HL-60 (cell line): ENCODE measurements around the gene PARVB.

Experiments
- DNase-seq, 2 experiments: peaks; one replicate each; pipeline ENCODE4 v3.0.0-alpha.2; 2010 to 2020; ENCODE audit warnings: low read depth in 1 of 2, low spot score in 1 of 2
- H3K27ac ChIP-seq: fragments of 250-450 bp; sonication (Bioruptor Pico); replicated peaks from 2 replicates; pipeline ENCODE4 v1.5.1; 2020; ENCODE audit warnings: mild to moderate bottlenecking, moderate library complexity
- H3K27me3 ChIP-seq: fragments of 250-450 bp; sonication (Bioruptor Pico); 2 replicates; pipeline ENCODE4 v1.5.1; 2021; ENCODE audit warnings: mild to moderate bottlenecking, moderate library complexity; ENCODE audit not compliant: insufficient read depth, poor library complexity, severe bottlenecking
- H3K4me3 ChIP-seq: replicated peaks from 2 replicates; pipeline ENCODE4 v1.5.1; 2011; ENCODE audit warnings: mild to moderate bottlenecking, control low read depth, low read length; ENCODE audit not compliant: insufficient read depth
- CTCF ChIP-seq: IDR thresholded peaks from one replicate; pipeline ENCODE4 v1.5.1; 2011; ENCODE audit warnings: low read length, control low read depth, inconsistent platforms; ENCODE audit not compliant: insufficient read depth
- GABPA ChIP-seq: IDR thresholded peaks from 2 replicates; pipeline ENCODE4 v1.6.1; 2012; ENCODE audit warnings: low read depth
- POLR2AphosphoS5 ChIP-seq: IDR thresholded peaks from 2 replicates; pipeline ENCODE4 v1.6.1; 2012; ENCODE audit warnings: low read depth
- REST ChIP-seq: IDR thresholded peaks from 2 replicates; pipeline ENCODE4 v1.6.1; 2012; ENCODE audit warnings: low read depth; ENCODE audit not compliant: insufficient replicate concordance
- SPI1 ChIP-seq: IDR thresholded peaks from 2 replicates; pipeline ENCODE4 v1.6.1; 2012; ENCODE audit warnings: low read depth, mild to moderate bottlenecking, borderline replicate concordance

The PARVB gene

GRCh38 chr22:44098966-44099530 is 74.9 kb downstream of the PARVB start:
- H3K27ac ChIP-seq, result peak overlapping the region; percentile 59
- H3K4me3 ChIP-seq, result no peak overlapping the region
- H3K27me3 ChIP-seq, result no peaks in the 10 kb centered on the region
- no peak for DNase-seq
- no peak for TF ChIP-seq POLR2AphosphoS5
- TF ChIP-seq REST, result no peak
- no peak for TF ChIP-seq CTCF
- no peak for TF ChIP-seq SPI1

- Histone ChIP-seq H3K4me3 (no peak overlapping the region), H3K27me3 (no peaks in the 10 kb centered on the region), H3K27ac (no peak overlapping the region)
- no peak for DNase-seq
- TF ChIP-seq SPI1, result no peak
- TF ChIP-seq REST, result no peak
Measured at GRCh38 chr22:44099696-44100095, 75.6 kb downstream of the PARVB start.

- Histone ChIP-seq H3K4me3 (no peak overlapping the region), H3K27me3 (no peaks in the 10 kb centered on the region), H3K27ac (no peak overlapping the region)
- DNase-seq, result no peak
- TF ChIP-seq SPI1, result no peak
- TF ChIP-seq CTCF, result no peak
- no peak for TF ChIP-seq GABPA
- TF ChIP-seq POLR2AphosphoS5, result no peak
- TF ChIP-seq REST, result no peak
Measured at GRCh38 chr22:44100411-44100810, 76.3 kb downstream of the PARVB start.

- Histone ChIP-seq H3K4me3 (no peak overlapping the region), H3K27ac (no peak overlapping the region), H3K27me3 (no peaks in the 10 kb centered on the region)
- TF ChIP-seq GABPA (no peak), SPI1 (no peak), REST (no peak), POLR2AphosphoS5 (no peak), CTCF (no peak)
- no peak for DNase-seq
Measured at GRCh38 chr22:44102121-44102520, 78.0 kb downstream of the PARVB start.
